ENCODE results near the gene CDHR2.
"Not testable (repeated sequence)": the region's sequence is repeated elsewhere in the genome, so short reads cannot be mapped to it uniquely, and the experiment has no call there.

The CDHR2 gene

GRCh38 chr5:176573564-176574296, 24.6 kb downstream of the CDHR2 start:
- peak; percentile 11 for DNase-seq

- DNase-seq = no peak
These were observed 25.1 kb downstream of the CDHR2 start for GRCh38 chr5:176574297-176574591.

- no peak for DNase-seq
These were observed 25.9 kb downstream of the CDHR2 start for GRCh38 chr5:176575066-176575465.

- DNase-seq = no peak
These were observed 26.6 kb downstream of the CDHR2 start for GRCh38 chr5:176575488-176576422.

- DNase-seq = no peak
These were observed 28.4 kb downstream of the CDHR2 start for GRCh38 chr5:176577312-176578176.

- DNase-seq = no peak
These were observed 29.3 kb downstream of the CDHR2 start for GRCh38 chr5:176578391-176578808.

GRCh38 chr5:176579323-176579722, 30.2 kb downstream of the CDHR2 start:
- no peak for DNase-seq

- no peak for DNase-seq
These were observed 32.2 kb downstream of the CDHR2 start for GRCh38 chr5:176581361-176581760.

- no peak for DNase-seq
These were observed 33.9 kb downstream of the CDHR2 start for GRCh38 chr5:176583076-176583475.

GRCh38 chr5:176587398-176587797, 38.3 kb downstream of the CDHR2 start:
- DNase-seq = no peak

GRCh38 chr5:176588297-176588696, 39.2 kb downstream of the CDHR2 start:
- DNase-seq = no peak

GRCh38 chr5:176589039-176589769, 40.1 kb downstream of the CDHR2 start:
- DNase-seq = no peak

- DNase-seq = peak; percentile 58
These were observed 41.0 kb downstream of the CDHR2 start for GRCh38 chr5:176590035-176590717.

- DNase-seq = not testable (repeated sequence)
These were observed 42.5 kb downstream of the CDHR2 start for GRCh38 chr5:176591667-176592066.

- no peak for DNase-seq
These were observed 43.4 kb downstream of the CDHR2 start for GRCh38 chr5:176592573-176592972.

- DNase-seq = no peak
These were observed 44.2 kb downstream of the CDHR2 start for GRCh38 chr5:176593273-176593869.

- no peak for DNase-seq
These were observed 45.4 kb downstream of the CDHR2 start for GRCh38 chr5:176594554-176594953.

GRCh38 chr5:176595386-176595943, 46.3 kb downstream of the CDHR2 start:
- DNase-seq = no peak

- DNase-seq = no peak
These were observed 47.0 kb downstream of the CDHR2 start for GRCh38 chr5:176596069-176596644.

- DNase-seq = no peak
These were observed 47.7 kb downstream of the CDHR2 start for GRCh38 chr5:176596689-176597416.
